ENCODE results near the gene ZDHHC15. TPM values are rescaled to one million over a fixed set of nuclear protein-coding genes. Genes with fewer than 3 reads are reported as not detected.

ZDHHC15 gene
- total RNA-seq, 1 experiment from 2014 or later, result not detected

Other genes starting within 250 kb of the ZDHHC15 start
- gene UPRT, start 249.0 kb downstream of the ZDHHC15 start, total RNA-seq (2021), result 7.3 and 8.4 TPM in 2 replicates

All from A673 (cell line).